GM12891 (cell line): Measurements from ENCODE around the gene ANKRD44.
A peak's percentile ranks its signal among the peaks of the same experiment; 100 is the strongest.

Experiments used
- DNase-seq: peaks from one replicate; pipeline ENCODE4 v3.0.0; 2011; ENCODE audit warnings: low spot score; ENCODE audit not compliant: insufficient read length
- FAIRE-seq: peaks from 2 replicates; lab custom pipeline; 2011; peaks lifted over from hg19 to GRCh38; lab: Jason Lieb, UNC
- PAX5 ChIP-seq: IDR thresholded peaks from 2 replicates; pipeline ENCODE4 v1.6.1; 2011; ENCODE audit warnings: low read length, moderate library complexity, mild to moderate bottlenecking; ENCODE audit not compliant: insufficient read depth, severe bottlenecking
- POLR2A ChIP-seq: IDR thresholded peaks from 2 replicates; pipeline ENCODE4 v1.6.1; 2011; ENCODE audit warnings: low read depth, low read length, control low read depth
- POLR2AphosphoS5 ChIP-seq: IDR thresholded peaks from 2 replicates; pipeline ENCODE4 v1.6.1; 2011; ENCODE audit warnings: low read depth, low read length, control low read depth
- POU2F2 ChIP-seq: IDR thresholded peaks from 2 replicates; pipeline ENCODE4 v1.6.1; 2011; ENCODE audit warnings: low read depth, mild to moderate bottlenecking, control low read depth, low read length, moderate library complexity
- SPI1 ChIP-seq: IDR thresholded peaks from 2 replicates; pipeline ENCODE4 v1.6.1; 2011; ENCODE audit warnings: low read depth, low read length, control low read depth
- TAF1 ChIP-seq: IDR thresholded peaks from 2 replicates; pipeline ENCODE4 v1.6.1; 2011; ENCODE audit warnings: low read depth, low read length, control low read depth

ANKRD44 gene

GRCh38 chr2:197322724-197323720, 12.4 kb upstream of the ANKRD44 start:
- DNase-seq (no peak), FAIRE-seq (peak; percentile 80)
- no peak for TF ChIP-seq SPI1
- no peak for TF ChIP-seq TAF1
- no peak for TF ChIP-seq PAX5

DNA sequence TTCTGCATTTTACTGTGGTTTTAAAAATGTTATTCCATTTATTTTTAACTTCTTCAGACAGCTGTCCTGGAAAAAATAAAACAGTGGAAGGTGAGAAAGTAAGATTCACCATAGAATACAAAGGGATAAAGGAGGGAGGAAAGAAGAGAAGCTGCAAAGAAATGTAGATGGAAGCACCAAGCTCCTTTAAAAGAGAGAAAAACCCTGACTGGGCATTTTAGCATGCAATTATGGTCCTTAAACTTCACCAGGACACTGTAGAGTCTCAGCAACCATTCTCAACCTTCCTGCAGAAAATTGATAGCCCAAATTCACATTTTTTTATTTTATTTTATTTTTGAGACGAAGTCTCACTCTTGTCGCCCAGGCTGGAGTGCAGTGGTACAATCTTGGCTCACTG, 11.6 kb upstream of the ANKRD44 start:
- DNase-seq (no peak), FAIRE-seq (no peak)
- TF ChIP-seq PAX5 = no peak
- no peak for TF ChIP-seq SPI1
- no peak for TF ChIP-seq TAF1
- TF ChIP-seq POLR2AphosphoS5 = no peak
- TF ChIP-seq POU2F2 = no peak
- no peak for TF ChIP-seq POLR2A

DNA sequence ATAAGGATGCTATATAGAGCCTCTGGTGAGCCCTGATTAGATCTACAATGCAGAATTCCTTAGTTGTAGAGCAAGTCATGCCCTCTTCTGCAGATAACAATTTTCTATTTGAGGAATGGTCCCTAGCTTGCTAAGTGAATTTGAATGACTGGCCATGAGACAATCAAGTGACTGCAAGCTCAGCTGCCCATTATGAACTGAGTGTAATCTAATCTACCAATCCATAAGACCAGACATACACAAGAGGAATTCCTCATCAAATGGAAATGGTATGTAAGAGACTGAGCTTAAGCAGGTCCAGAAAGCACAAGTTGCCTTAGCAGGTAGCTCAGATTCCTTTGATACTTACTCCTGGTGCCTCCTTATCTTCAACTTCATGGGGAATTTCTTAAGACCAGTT, 4.8 kb upstream of the ANKRD44 start:
- FAIRE-seq = no peak
- DNase-seq = no peak
- TF ChIP-seq TAF1 (no peak), PAX5 (no peak), SPI1 (no peak), POU2F2 (no peak), POLR2A (no peak), POLR2AphosphoS5 (no peak)

- DNase-seq = no peak
- FAIRE-seq = no peak
- no peak for TF ChIP-seq POU2F2
Measured at GRCh38 chr2:197312186-197312585, 1.6 kb upstream of the ANKRD44 start.

GRCh38 chr2:197311421-197312033, 947 bp upstream of the ANKRD44 start:
- no peak for DNase-seq
- no peak for FAIRE-seq
- no peak for TF ChIP-seq POLR2A
- peak; percentile 53 for TF ChIP-seq SPI1
- TF ChIP-seq TAF1 = no peak
- no peak for TF ChIP-seq POLR2AphosphoS5
- TF ChIP-seq PAX5 = no peak
- no peak for TF ChIP-seq POU2F2

- DNase-seq (no peak), FAIRE-seq (no peak)
Measured at GRCh38 chr2:197310987-197311420, 424 bp upstream of the ANKRD44 start.

DNA sequence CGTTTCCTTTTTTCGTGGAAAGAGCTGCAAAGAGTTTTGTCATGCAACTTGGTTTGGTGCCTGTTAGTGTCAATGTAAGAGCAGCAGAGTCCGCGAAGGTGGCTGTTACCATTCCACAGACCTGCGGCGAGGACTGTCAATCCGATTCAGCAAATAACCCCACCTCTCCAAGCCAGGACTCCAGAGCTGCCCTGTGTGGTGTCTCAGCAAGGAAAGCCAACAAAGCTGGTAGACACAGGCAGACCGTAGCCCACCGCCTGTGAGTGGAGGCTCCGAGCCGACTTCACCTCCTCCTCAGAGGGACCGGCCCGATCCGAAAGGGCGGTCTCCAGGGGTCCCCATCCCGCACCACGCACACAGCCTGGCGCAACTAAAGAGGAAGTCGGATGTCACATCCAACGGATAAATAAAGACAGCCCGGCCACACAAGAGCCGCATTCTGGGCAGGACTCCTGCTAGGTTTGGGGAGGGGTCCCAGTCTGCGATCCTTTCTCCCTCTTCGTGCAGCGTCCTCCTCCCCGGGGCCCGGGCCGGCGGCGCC, 819 bp downstream of the ANKRD44 start:
- FAIRE-seq (no peak), DNase-seq (no peak)
- TF ChIP-seq SPI1 (peak; percentile 67), PAX5 (no peak), POU2F2 (no peak), TAF1 (no peak), POLR2A (no peak)

More at GRCh38 chr2:197310987-197311420, 424 bp upstream of the ANKRD44 start:
- no peak for TF ChIP-seq SPI1
- no peak for TF ChIP-seq PAX5
- TF ChIP-seq TAF1 = no peak
- no peak for TF ChIP-seq POLR2A
- no peak for TF ChIP-seq POLR2AphosphoS5
- TF ChIP-seq POU2F2 = no peak

- TF ChIP-seq TAF1 (no peak), POLR2A (no peak), POU2F2 (no peak), PAX5 (no peak), POLR2AphosphoS5 (no peak), SPI1 (no peak)
- DNase-seq (no peak), FAIRE-seq (peak; percentile 72)
Measured at GRCh38 chr2:197308996-197309690, 1.4 kb downstream of the ANKRD44 start.

- TF ChIP-seq SPI1 = no peak
- TF ChIP-seq TAF1 = no peak
- no peak for TF ChIP-seq POU2F2
- TF ChIP-seq POLR2A = no peak
- TF ChIP-seq PAX5 = no peak
- no peak for TF ChIP-seq POLR2AphosphoS5
- DNase-seq = no peak
- FAIRE-seq = peak; percentile 83
Measured at GRCh38 chr2:197308585-197308984, 2.0 kb downstream of the ANKRD44 start.

DNA sequence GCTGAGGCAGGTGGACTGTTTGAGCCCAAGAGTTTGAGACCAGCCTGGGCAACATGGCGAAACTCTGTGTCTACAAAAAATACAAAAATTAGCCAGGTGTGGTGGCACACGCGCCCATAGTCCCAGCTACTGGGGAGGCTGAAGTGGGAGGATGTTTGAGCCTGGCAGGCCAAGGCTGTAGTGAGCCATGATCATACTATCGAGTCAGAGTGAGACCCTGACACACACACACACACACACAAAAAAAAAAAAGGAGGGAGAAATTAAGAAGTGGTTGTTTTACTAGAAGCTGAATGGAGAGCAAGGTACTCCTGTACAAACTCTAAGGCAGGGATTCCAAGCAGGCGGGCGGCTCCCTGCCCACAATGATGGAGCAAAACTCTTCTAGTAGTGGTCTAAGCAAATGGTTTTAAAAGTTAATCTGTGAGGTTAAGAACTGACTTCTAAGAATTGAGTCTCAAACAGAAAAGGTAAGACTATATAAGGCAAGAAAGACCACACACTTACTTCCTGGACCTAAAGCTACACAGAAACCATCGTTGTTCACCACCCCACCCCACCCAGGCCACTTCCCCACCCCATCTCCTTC, 2.6 kb downstream of the ANKRD44 start:
- FAIRE-seq (no peak), DNase-seq (no peak)
- TF ChIP-seq POLR2A = 0 out of 2 replicates have a peak, but pooled peaks have one; percentile 29
- no peak for TF ChIP-seq POU2F2
- TF ChIP-seq TAF1 = 0 out of 2 replicates have a peak, but pooled peaks have one; percentile 17
